ENCODE data around the gene TEKT5.
"Not testable (repeated sequence)": the region's sequence is repeated elsewhere in the genome, so short reads cannot be mapped to it uniquely, and the experiment has no call there.

The TEKT5 gene

DNA sequence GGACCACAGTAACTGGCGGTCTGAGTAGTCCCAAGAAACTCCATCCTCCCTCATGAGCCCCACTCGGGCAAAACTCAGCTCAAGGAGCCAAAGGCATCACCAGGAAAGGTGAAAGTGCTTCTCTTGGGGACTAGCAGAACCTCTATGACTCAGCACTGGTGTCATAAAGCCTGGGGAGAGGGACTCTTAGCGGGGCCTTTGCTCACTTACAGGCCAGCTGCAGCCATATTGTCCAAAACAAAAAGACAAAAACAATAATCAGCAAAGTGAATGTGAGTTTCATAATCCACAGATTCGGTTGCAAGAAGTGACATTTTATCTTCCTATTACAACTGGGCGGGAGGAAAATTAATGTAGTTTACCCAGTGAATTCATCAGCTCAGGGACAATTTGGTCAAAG lies at the start of gene TEKT5:
Gene TEKT5, minus strand, starts transcription at position 101 of the 400 bp plus-strand sequence. Its CDS starts 57 bp downstream, at position 44.
- DNase-seq, result no peak

DNA sequence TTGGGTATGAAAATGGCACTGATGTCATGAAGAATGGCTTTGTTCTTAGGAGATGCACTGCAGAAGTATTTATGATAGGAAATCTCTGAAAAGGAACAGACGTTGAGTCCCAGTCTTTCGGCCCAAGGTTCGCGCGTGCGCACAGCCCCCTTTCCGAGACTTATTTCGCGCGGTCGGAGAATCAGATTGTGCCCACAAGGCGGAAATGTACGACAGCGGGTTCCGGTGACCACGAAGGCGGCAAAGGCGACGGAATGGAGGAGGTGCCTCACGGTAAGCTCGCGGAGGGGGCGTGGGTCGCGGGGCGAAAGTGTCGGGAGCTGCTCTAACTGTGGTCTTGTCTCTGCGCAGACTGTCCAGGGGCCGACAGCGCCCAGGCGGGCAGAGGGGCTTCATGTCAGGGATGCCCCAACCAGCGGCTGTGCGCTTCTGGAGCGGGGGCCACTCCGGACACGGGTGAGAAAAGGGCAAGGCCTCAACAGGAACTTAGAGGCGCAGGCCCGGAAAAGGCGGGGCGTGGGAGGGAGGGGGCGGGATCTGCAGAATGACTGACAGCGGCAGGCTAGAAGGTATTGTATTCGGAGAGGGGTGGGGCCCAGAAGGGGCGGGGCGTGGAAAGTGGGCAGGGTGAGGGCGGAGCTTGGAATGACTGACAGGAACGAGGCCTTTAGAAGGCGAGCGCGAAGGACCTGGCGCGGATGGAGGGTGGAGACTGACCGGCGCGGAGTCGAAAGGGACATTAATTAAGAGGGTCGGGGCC lies 49.1 kb upstream of the TEKT5 start, which contains the start of gene NUBP1:
Gene NUBP1, plus strand, starts transcription at position 233 of the 760 bp plus-strand sequence. Its CDS starts 22 bp downstream, at position 255.
- DNase-seq, result peak; percentile 99

DNA sequence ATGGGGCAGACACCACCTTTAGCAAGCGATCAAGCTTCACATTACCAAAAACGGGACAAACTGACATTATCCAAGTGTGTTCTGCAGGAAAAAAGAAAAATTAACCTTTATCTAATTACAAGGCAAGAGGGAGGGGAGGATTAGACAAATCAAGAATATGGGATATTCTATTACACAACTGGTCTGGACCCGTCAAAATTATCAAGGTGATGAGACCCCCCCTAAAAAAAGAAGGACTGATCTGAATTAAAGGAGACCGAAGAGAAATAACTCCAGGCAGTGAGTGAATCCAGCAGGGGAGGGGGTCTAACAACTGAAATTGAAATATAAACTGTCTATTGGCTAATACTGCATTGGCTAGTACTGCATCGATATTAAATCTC lies 48.5 kb upstream of the TEKT5 start:
- DNase-seq, result no peak

DNA sequence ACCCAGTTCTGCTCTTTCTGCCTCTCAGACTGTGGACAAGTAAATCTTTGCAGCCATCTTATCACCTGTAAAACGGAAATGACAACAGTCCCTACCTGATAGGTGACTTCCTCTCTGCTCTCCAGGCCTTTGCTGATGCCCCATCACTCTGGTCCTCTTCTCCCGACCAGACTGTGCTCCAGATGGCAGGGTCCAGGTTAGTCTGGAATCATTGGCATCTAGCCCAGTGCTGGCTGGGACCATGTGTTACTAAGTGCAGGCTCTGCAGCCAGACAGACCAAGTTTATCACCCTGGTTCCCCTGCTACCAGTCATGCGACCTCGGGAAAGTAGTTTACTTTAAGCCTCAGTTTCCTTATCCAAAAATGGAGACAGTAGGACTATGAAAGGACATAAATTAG lies 47.1 kb upstream of the TEKT5 start:
- no peak for DNase-seq

DNA sequence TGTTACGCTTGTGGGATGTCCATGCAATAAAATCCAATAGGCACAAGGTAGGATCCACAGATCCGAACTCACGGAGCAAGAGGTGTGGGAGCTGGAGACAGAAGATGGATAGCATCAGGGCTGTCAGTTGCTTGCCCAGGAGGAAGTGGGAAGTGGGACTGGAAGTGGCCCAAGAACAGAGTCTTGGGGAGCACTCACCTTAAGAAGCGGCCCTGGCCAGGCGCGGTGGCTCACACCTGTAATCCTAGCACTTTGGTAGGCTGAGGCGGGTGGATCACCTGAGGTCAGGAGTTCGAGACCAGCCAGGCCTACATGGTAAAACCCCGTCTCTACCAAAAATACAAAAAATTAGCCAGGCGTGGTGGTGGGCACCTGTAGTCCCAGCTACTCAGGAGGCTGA lies 46.5 kb upstream of the TEKT5 start:
- DNase-seq, result not testable (repeated sequence)

DNA sequence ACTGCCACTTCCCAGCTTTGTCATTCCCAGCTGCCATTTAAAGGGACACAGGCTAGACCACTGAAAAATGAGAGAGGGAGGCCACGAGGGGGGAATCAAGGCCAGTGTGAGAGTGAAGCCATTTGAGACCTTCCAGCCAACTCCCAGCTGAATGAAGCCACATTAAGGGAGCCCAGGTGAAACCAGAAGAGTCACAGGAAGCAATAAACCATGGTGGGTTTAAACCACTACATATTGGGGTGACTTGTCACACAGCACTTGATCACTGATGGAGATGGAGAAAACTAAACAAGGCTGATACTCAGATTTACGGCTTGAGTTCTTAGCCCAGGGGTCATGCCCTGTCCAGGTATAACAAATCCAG lies 46.1 kb upstream of the TEKT5 start:
- no peak for DNase-seq

DNA sequence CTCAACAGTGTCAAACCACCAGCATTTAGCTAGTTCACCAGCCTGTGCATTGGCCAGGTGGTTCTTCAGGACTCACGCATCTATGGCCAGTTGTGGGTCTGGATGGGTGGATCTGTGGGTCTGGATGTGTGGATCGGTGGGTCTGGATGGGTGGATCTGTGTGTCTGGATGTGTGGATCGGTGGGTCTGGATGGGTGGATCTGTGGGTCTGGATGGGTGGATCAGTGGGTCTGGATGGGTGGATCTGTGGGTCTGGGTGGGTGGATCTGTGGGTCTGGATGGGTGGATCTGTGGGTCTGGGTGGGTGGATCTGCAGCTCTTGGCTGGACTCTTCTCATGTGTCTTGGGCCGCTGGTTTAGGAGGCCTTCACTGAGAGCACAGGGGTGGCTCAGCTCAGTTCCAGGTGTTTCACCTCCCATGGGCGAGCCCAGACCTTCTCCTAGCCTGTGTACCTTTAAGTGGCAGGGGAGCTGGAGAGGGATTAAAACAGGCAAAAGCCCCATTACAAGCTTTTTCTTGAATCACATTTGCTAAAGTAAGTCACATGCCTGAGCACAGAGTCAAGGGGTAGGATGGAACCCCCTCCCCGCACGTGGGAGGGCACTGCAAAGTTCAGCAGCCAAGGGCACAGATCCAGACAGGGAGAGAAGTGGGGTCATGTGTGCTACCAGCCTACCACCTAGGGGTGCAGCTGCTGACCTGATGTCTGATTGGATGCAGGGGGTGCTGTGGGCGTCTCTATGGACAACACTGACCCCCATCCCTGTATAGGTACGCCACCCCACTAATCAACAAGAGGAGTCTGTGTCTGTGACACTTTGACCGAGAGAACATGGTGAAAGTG lies 45.5 kb upstream of the TEKT5 start:
- DNase-seq, result no peak

DNA sequence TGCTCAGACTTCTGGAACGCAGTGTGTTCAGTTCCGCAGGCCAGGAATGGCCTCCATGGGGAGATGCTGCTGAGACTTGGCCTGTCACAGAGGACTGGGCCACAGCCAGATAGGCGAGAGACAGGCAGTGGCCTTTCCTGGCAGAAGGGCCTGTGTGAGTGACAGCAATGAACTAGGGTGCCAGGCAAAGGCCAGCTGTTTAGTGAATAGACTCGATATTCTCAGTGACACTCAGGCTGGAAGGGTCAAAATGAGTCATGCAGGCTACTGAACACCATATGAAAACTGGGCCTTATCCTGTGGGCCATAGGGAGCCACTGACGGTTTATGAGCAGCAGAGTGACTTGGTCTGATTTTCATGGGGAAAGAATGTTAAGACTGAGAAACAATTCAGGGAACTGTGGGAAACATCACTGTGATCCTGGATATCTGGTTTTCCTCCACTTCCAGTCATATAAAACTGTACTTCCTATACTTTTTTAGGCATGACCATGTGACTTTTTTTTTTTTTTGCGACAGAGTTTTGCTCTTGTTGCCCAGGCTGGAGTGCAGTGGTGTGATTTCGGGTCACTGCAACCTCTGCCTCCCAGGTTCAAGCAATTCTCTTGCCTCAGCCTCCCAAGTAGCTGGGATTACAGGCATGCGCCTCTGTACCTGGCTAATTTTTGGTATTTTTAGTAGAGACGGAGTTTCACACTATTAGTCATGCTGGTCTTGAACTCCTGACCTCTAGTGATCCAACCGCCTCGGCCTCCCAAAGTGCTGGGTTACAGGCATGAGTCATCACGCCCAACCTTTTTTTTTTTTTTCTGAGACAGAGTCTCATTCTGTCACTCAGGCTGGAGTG lies 43.7 kb upstream of the TEKT5 start:
- DNase-seq, result peak; percentile 69

DNA sequence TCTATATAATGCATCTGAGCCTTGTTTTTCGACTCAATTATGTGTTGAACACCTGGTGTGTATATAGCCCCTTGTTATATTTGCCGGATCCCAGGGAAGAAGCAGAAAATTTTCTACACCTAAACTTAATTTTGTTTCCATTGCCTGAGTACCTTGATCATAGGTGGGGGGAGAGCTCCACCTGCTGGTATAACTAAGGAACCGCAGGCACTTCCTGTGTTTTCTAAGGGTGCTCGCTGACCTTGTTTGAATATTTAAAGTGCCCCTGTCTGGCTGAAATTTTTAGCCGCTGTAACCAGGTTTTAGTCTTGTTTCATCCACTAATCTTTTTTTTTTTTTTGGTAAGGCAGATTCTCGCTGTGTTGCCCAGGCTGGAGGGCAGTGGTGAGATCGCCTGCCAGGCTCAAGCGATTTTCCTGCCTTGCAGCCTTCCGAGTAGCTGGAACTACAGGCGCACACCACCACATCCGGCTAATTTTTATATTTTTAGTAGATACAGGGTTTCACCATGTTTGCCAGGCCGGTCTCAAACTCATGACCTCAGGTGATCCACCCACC lies 42.4 kb upstream of the TEKT5 start:
- peak; percentile 77 for DNase-seq

DNA sequence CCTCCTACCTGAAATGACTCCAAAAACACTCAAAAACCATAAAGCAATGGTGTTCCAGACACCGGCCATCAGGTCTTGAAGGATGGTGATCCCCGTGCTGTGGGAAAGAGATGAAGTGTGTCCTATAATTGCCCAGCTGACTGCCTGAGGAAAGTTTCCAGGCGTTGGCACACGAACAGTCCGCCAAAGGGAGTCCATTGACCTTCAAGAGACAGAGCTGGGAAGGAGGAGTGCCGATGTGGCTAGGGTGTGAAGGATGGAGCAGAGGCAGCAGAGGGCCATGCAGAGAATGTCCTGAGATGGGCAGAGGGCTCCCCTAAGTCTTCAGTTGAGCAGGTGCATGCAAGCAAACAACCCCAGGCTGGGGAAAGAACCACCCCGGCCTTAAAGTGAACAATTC lies 37.1 kb upstream of the TEKT5 start:
- no peak for DNase-seq

DNA sequence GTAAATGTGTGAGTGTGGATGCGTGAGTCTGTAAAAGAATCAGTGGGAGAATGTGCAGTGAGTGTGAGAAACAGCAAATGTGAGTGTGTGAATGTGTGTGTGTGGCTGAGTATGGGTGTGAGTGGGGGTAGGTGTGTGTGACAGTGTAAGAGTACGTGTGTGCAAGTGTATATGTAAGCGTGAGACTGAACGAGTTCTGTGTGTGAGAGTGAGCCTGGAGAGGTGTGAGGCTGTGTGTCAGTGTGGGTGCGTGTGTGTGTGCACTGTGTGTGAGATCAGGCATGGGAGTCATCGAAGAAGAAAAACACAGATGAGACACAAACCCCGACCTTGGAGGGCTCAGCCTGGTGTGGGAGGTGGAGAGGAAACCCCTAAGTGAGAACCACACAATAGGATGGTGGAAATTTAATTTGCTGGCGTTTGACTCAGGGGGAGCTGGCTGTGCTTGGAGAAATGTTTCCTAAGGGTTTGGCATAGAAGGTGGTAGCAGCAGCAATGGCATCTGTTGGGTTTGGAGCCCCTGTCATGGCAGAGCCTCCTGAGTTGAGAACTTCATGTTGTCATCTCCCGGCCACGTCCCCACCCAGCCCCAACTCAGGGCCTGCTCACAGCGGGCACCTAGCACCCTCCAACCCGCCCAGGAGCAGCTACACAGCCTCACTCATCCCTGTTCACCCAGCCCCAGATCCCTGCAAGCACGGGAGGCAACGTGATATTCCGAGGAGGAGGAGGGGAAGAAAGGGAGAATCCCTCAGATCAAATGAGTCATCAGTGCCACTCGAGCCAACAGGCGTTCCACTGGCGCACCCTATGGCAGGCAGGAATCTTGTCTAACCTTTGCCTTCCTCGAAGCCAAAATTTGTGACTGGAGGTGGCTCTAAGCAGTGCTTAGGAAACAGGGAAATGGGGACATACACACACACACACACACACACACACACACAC lies 34.6 kb upstream of the TEKT5 start:
- DNase-seq, result no peak

DNA sequence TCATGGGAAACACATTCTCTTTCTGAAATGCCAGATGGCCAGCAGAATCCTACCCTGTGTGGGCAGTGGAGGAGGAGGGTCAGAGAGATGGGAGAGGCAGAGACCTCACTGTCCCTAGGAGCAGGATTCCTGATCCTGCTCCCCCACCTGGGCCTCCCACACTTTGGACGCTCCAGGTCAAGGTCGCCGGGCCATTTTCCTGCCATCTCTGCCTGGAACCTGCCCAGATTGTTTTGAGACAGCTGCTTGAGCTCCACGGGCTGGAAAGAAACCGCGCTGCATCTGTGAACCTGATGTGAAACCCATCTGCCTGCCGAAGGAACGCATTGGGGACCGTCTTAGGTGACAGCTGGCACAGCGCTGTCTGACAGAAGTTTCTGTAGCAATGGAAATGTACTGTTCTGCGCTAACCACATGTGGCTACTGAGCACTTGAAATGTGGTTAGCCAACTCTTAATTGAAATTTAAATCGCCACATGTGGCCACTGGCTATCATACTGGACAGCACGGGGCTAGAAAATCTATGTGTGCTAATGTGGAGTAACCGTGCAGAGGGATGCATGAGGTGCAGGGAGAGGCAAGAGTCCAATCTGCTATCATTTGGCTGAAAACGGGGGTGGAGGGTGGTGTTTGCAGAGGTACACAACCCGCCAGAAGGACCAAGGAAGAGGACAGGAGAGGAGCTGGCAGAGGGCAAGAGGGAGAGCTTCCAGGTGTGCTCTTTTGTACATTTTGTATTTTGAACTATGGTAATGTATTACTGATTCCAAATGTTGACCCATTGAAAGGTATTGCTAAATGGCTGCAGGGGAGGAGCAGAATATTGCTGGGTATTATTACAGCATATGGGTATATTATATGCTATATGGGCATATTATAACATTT lies 33.5 kb upstream of the TEKT5 start:
- DNase-seq, result no peak

DNA sequence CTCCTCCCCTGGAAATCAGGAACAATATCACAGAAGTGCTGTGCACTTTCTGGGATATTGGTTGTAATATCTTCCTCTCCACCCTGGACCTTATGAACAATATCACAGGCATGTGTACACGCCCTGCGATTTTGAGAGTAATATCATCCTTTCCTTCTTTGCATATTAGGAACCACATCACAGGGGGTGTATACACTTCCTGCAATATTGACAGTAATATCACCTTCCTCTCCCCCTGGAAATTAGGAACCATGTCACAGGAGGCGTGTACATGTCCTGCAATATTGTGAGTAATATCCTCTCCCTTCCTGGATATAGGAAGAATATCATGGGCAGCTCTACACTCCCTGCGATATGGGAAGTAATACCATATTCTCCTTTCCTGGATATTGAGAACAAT lies 14.2 kb upstream of the TEKT5 start:
- DNase-seq, result no peak

DNA sequence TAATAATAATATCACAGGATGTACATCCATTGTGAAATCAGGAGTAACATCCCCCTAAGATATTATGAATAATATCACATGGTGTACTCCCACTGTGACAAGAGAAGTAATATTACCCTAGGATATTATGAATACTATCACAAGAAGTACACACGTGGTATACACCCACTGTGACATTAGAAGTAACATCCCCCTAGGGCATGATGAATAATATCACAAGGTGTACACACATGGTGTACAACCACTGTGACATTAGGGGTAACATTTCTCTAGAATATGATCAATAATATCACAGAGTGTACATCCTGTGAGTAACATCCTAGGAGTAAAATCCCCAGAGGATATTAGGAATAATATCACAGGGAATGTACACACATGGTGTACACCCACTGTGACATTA lies 5.0 kb upstream of the TEKT5 start:
- DNase-seq, result no peak

DNA sequence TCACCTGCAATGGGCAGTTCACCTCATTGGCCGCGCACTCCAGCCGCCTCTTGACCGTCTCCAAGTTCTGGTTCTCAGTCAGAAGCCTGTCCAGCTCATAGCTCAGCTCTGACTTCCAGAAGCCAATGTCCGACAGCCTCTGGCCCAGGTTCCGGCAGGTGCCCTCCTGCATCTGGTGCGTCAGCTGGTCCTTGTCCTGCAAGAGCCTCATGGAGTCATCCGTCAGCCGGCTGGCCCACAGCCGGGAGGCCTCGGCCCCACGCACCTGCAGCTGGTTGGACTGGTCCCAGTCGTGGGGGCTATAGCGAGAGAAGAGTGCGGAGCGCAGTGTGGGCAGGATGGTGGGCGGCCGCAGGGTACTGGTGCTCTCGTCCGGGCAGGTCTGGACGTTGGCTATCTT lies 424 bp downstream of the TEKT5 start:
- no peak for DNase-seq

DNA sequence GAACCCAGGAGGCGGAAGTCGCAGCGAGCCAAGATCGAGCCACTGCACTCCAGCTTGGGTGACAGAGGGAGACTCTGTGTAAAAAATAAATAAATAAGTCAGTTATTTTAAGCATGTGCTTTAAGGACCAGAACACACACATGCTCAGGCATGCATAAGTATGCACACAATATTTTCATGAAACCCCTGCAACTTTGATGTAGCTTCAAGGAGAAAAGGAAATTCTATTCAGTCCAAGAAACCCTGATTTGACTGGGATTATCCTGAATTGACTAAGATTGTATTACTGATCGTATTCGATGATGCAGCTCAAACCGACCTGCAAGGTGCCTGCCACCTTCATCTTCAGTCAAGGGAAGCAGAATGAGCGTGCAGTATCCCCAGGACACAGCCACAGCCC lies 841 bp downstream of the TEKT5 start:
- DNase-seq, result no peak

DNA sequence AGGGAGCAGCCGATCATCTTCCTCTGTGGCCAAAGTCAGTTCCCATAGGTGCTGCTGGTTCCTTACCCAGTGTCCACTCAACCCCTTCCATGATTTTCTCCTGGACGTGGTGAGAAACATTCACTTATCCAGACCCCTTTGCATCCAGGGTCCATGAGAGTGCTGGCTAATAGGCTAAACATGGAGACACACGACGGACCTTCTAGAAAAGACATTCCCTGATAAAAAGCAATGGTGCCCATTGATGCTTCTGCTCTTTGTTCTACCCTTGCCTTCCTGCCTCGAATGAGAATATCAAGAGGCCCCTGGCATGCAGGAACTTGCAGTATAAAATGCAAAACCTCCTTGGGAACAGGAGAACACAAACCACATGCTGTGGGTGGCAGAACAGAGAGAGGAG lies 2.3 kb downstream of the TEKT5 start:
- DNase-seq, result no peak

DNA sequence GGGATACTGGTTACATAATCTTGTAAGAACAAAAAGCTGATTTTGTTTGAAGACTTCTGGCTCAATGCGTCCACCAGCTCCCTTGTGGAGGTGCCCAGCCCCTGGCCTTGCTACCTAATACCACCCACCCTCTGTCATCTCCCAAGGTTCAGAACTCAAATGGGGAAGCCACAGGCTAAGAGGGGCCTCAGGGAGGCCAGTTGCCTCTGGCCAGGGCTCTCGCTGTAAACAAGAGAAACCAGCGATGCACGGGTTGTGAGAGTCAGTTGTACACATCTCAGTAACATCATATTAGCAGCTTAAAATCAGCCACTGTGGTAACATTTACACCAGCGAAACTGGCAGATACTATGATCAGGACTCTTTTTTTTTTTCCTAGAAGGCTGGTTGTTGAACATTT lies 6.0 kb downstream of the TEKT5 start:
- DNase-seq, result no peak

DNA sequence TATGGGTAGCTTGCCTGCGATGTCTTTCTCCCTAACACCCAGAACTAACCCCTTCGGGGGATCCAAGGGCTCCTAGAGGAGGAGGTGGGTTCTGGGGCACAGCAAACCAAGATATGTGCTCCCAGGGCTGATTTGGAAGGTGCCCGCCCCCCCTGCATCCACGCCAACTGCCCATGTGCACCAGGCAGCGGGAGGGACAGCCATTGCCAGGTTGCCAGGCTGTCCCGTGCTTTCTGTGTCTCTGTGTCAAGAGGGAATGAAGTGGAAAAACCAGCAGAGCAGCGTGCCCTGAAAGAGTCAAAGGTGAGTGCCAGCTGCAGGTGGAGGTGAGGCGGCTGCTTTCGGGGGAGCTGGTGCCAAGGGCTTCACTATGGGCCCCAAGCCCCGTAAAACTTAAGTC lies 6.4 kb downstream of the TEKT5 start:
- DNase-seq, result no peak

DNA sequence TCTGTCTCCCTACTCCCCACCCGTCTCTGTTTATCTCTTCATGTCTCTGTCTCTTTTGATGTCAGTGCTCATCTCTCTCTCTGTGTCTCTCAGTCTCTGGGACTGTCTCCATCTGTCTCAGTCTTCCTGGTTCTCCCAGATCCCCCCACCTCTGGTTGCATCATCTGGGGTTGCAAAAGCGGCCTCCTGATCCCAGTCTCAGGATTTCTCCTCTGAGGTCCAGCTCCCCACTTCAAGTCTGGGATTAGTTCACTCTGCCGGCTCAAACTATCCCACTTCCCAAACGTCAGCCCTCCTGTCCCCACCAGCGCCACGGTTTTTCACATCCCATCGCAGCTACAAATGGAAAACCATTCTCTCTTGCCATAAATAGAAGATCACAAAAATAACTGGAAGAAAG lies 9.0 kb downstream of the TEKT5 start:
- no peak for DNase-seq
